ENCODE results near the gene CYP24A1. TPM values are rescaled to one million over a fixed set of nuclear protein-coding genes. Genes with fewer than 3 reads are reported as not detected.
A peak's percentile ranks its signal among the peaks of the same experiment; 100 is the strongest.
"Not testable (repeated sequence)": the region's sequence is repeated elsewhere in the genome, so short reads cannot be mapped to it uniquely, and the experiment has no call there.

CYP24A1 gene
- total RNA-seq, 1 experiment from 2014 or later: 1.2 TPM

DNA sequence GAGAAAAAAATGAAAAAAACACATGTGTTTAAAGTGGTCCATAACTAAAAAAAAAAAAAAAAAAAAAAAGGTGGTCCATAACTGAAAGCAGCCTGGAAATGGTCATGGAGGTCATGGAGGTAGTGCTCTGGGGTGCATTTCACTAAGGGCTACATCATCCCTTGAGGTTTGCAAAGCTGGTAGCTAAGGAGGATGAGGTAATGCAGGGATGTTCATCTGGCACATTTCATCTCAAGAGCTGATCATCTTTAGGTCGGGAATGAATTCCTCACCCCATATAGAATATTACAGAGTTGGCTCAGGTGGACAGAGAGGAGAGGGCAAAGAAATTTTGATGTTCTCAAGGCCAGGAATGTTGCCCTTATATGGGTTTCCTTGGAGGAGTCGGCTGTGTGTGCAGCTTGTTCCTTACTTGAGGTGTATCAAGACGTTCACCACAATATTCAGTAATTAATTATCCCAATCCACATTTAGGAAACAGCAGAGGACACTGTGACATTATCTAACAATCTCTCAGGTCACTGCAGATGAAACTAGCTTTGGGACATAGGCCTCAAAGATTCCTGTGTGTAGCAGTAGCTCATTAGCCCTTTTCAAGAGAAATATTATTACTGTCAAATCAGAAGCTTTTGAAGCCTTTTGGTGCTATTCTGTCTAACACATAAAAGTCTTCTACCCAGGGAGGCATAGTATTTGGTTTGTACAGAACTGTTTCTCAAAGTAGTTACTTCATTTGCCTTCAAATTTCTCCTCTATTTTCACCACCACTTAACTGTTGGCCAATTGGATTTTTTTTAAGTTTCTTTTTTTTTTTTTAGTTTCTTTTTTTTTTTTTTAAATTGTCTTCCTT lies 46.8 kb downstream of the CYP24A1 start:
- intact Hi-C loops (cut with micrococcal nuclease): no loop called here
- no peak for DNase-seq

DNA sequence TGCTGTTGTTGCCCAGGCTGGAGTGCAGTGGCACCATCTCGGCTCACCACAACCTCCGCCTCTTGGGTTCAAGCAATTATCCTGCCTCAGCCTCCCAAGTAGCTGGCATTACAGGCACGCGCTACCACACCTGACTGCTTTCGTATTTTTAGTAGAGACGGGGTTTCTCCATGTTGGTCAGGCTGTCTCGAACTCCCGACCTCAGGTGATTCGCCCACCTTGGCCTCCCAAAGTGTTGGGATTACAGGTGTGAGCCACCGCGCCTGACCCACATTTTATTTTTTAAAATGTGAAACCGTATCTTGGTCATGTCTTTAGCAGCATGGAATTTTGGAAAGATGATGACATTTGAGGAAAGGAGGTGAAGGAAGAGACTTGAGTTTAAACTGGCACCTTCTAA lies 47.5 kb downstream of the CYP24A1 start:
- H3K4me1 ChIP-seq (ENCODE audit: insufficient read depth, low read length): peaks cover 44% of the 10 kb centered on the region

More for the DNA sequence above, 46.8 kb downstream of the CYP24A1 start:
- Histone ChIP-seq H3K4me2 (ENCODE audit: low read length) (no peak overlapping the region), H2AFZ (ENCODE audit: low read length) (no peak overlapping the region), H3K4me3 (ENCODE audit: low read length) (no peak overlapping the region), H3K27ac (ENCODE audit: low read length) (no peak overlapping the region), H3K9ac (ENCODE audit: low read length) (no peak overlapping the region), H3K9me3 (ENCODE audit: low read length) (no peaks in the 10 kb centered on the region), H3K4me1 (ENCODE audit: insufficient read depth, low read length) (peaks cover 44% of the 10 kb centered on the region), H3K27me3 (ENCODE audit: low read length) (no peaks in the 10 kb centered on the region), H3K9me2 (replicated peaks; ENCODE audit: low read length) (no peaks in the 10 kb centered on the region), H4K20me1 (ENCODE audit: low read length) (no peaks in the 10 kb centered on the region), H3K79me2 (ENCODE audit: low read length) (no peaks in the 10 kb centered on the region), H3K36me3 (ENCODE audit: low read depth, low read length) (no peaks in the 10 kb centered on the region), H3F3A (ENCODE audit: low read length, unreplicated experiment) (peaks cover 19% of the 10 kb centered on the region)
- ChIA-PET POLR2A (ENCODE audit: unreplicated experiment) (interaction anchor here (0.6 kb wide), 1 partner anchor 518 kb away, joined by 8 read pairs; no protein-coding TSS in a partner anchor), CTCF (no interaction called here)
- no peak for TF ChIP-seq EZH2 (IDR thresholded peaks at IDR 0.05; ENCODE audit: low read length, unreplicated experiment)
- TF ChIP-seq, protein P1, sequence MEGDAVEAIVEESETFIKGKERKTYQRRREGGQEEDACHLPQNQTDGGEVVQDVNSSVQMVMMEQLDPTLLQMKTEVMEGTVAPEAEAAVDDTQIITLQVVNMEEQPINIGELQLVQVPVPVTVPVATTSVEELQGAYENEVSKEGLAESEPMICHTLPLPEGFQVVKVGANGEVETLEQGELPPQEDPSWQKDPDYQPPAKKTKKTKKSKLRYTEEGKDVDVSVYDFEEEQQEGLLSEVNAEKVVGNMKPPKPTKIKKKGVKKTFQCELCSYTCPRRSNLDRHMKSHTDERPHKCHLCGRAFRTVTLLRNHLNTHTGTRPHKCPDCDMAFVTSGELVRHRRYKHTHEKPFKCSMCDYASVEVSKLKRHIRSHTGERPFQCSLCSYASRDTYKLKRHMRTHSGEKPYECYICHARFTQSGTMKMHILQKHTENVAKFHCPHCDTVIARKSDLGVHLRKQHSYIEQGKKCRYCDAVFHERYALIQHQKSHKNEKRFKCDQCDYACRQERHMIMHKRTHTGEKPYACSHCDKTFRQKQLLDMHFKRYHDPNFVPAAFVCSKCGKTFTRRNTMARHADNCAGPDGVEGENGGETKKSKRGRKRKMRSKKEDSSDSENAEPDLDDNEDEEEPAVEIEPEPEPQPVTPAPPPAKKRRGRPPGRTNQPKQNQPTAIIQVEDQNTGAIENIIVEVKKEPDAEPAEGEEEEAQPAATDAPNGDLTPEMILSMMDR (conservative IDR thresholded peaks at IDR 0.05; ENCODE audit: low read depth, low read length): no peak
- TF ChIP-seq EZH2phosphoT487 (IDR thresholded peaks at IDR 0.05; ENCODE audit: borderline replicate concordance, low read length): no peak
- BruUV-seq (replicated peaks): no TSS peak
- ATAC-seq: no peak

DNA sequence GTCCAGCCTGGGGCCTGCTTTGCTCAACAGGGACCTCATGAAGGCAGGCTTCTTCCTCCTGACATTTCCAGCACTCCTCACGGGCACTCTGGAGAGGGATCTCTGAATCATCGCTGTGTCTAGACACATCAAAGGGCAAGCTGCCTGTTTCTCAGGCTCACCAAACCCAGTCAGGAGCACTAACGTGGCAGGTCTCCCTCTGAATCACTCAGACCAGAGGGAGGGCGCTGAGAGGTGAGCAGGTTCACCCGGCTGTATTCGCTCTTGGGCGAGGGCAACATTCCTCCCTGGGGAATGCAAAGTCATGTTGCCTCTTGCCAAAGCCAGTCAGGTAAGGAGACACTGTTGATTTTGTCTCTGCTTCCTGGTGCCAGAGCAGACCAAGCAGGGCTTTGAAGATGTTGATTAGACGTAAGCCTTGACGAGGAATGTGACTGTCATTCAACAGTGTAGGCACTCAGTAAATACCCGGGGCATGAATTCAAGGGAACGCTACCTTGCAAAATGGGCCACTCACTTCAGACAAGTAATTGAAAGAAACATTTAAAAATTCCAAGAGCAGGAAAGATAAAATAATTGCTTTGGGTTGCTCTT lies 50.1 kb downstream of the CYP24A1 start:
- H3K9me2 ChIP-seq (replicated peaks; ENCODE audit: low read length): no peaks in the 10 kb centered on the region
- peaks cover 20% of the 10 kb centered on the region for H3F3A ChIP-seq (ENCODE audit: low read length, unreplicated experiment)
- peaks cover 48% of the 10 kb centered on the region for H3K4me1 ChIP-seq (ENCODE audit: insufficient read depth, low read length)
- no peaks in the 10 kb centered on the region for H3K9me3 ChIP-seq (ENCODE audit: low read length)
- H4K20me1 ChIP-seq (ENCODE audit: low read length): no peaks in the 10 kb centered on the region
- ChIA-PET CTCF (no interaction called here), POLR2A (ENCODE audit: unreplicated experiment) (no interaction called here)
- H3K4me2 ChIP-seq (ENCODE audit: low read length): peak overlapping the region; percentile 70
- peak overlapping the region; percentile 39 for H3K9ac ChIP-seq (ENCODE audit: low read length)
- H3K36me3 ChIP-seq (ENCODE audit: low read depth, low read length): no peaks in the 10 kb centered on the region
- no peaks in the 10 kb centered on the region for H3K79me2 ChIP-seq (ENCODE audit: low read length)
- BruUV-seq (replicated peaks): no TSS peak
- TF ChIP-seq EZH2phosphoT487 (IDR thresholded peaks at IDR 0.05; ENCODE audit: borderline replicate concordance, low read length) (no peak), EZH2 (IDR thresholded peaks at IDR 0.05; ENCODE audit: low read length, unreplicated experiment) (no peak)
- TF ChIP-seq, protein P1 (conservative IDR thresholded peaks at IDR 0.05; ENCODE audit: low read depth, low read length): no peak
- H3K27ac ChIP-seq (ENCODE audit: low read length): peak overlapping the region; percentile 89
- DNase-seq: peak; percentile 100
- peak overlapping the region; percentile 33 for H2AFZ ChIP-seq (ENCODE audit: low read length)
- intact Hi-C loops (cut with micrococcal nuclease): loop anchor here (1.0 to 5.0 kb wide), 2 partner anchors 9 to 44 kb away; no protein-coding TSS in a partner anchor
- peak overlapping the region; percentile 17 for H3K4me3 ChIP-seq (ENCODE audit: low read length)
- no peaks in the 10 kb centered on the region for H3K27me3 ChIP-seq (ENCODE audit: low read length)
- ATAC-seq: peak; percentile 95

More for the DNA sequence above, 47.5 kb downstream of the CYP24A1 start:
- H3K27me3 ChIP-seq (ENCODE audit: low read length); H3K9ac ChIP-seq (ENCODE audit: low read length); H3K9me2 ChIP-seq (replicated peaks; ENCODE audit: low read length); H3K79me2 ChIP-seq (ENCODE audit: low read length); H3K27ac ChIP-seq (ENCODE audit: low read length); H2AFZ ChIP-seq (ENCODE audit: low read length); H4K20me1 ChIP-seq (ENCODE audit: low read length); H3K4me3 ChIP-seq (ENCODE audit: low read length); BruUV-seq (replicated peaks); H3K36me3 ChIP-seq (ENCODE audit: low read depth, low read length); CTCF ChIA-PET; DNase-seq; ATAC-seq; intact Hi-C loops (cut with micrococcal nuclease); H3K4me2 ChIP-seq (ENCODE audit: low read length); H3K9me3 ChIP-seq (ENCODE audit: low read length): not testable (repeated sequence)
- peaks cover 20% of the 10 kb centered on the region for H3F3A ChIP-seq (ENCODE audit: low read length, unreplicated experiment)
- POLR2A ChIA-PET (ENCODE audit: unreplicated experiment): interaction anchor here (0.6 kb wide), 1 partner anchor 518 kb away, joined by 8 read pairs; no protein-coding TSS in a partner anchor

Measured in PC-3 (cell line).